ENCODE results near the gene DTX4.

The DTX4 gene

DNA sequence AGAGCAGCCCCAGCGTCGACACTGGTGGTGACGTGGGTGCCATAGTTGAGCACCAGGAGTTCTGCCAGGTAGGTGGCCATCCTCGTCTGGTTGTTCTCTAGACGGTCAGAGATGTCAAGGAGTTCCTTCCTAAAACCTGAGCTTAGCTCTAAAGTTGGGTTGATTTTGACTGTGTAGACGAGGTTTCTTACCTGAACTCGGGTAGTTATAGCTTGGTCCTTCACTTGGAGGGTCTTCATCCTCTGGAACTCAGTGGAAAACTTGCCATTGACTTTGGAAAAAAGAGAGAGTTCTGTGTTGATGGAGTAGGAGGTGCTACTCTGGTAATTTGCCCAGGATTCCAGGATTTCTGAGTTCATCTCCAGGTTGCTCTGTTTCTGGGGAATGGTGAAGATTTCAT, 40.3 kb downstream of the DTX4 start:
- Histone ChIP-seq H3K9ac (ENCODE audit: low read depth, low read length) (no peak overlapping the region), H3K9me3 (ENCODE audit: control insufficient read depth, insufficient read depth, low read length) (no peaks in the 10 kb centered on the region), H3K4me1 (ENCODE audit: insufficient read depth, low read length) (no peaks in the 10 kb centered on the region), H3K36me3 (ENCODE audit: insufficient read depth, low read length) (no peaks in the 10 kb centered on the region)

DNA sequence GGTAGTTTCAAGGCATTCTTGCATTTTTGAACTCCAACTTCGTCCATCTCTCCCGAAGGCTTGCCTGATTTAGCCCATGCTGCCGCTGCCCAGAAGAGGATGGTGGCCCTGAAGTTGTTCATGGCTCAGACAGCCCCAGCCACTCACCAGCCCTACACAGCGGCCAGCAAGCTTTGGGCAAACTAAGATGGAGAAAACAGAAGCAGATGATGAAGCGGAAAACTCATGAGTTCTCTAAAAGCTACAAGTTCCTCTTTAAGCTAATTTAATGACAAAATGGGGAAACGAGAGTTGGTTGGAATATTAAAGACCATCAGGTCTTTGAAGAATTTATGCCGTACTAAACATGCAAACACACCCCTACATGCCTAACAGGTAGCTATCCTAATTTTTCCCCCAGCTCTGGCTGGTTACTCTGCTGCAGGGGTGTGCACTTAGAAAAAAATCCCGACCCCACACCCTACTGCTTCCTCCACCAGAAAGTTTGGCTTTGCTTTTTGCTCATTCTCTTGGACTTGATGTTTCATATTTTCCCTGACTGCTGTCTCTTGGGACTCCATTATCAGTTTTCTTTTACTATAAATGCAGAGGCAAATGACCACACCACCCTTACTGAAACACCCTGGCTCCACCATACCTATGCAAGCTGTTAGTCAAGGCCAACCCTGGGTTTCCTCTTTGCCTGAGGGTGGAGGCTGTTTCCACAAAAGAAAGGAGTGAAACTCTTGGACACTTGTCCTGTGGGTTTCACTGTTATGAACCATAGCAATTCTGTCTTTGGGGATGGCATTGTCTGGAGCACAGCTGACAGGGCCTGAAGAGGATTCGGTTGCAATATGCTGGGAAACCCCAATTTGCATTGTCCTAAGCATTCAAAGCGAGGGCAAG, 41.1 kb downstream of the DTX4 start, which contains the start of gene MPEG1:
Gene MPEG1 (minus strand): TSS at position 184 of the 888 bp plus-strand sequence. CDS start 62 bp downstream, at position 122.
- Histone ChIP-seq H3K9me3 (ENCODE audit: control insufficient read depth, insufficient read depth, low read length) (no peaks in the 10 kb centered on the region), H3K36me3 (ENCODE audit: insufficient read depth, low read length) (no peaks in the 10 kb centered on the region), H3K9ac (ENCODE audit: low read depth, low read length) (no peak within 1 kb of the TSS), H3K4me1 (ENCODE audit: insufficient read depth, low read length) (no peaks in the 10 kb centered on the region)

DNA sequence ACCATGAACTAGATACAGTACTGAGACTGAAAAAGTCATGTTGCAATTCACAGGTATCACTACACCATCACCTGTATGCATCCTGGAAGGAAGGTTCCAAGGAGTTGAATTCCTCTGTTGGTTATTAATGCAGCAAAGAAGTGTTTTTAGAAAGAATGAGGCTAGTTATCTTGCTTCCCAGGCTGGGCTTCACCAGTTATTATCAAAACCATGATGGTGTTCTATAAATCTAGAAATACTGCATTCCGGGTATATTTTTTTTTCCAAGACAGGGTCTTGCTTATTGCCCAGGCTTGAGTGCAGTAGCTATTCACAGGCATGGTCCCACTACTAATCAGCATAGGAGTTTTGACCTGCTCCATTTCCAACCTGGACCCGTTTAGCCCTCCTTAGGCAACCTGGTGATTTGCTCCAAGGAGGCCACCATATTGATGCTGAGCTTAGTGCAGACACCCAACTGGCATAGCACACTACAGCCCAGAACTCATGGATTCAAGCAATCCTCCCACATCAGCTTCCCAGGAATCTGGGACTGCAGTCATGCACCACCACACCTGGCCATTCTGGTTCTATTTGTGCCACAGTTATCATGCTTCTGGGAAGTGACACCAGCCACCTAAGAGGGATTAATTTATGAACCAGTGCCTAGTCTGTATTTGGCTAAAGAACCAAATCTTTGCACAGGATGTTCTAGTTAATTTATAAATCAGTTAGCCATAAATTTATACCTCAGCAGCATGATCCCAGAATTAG, 42.4 kb downstream of the DTX4 start:
- Histone ChIP-seq H3K9ac (ENCODE audit: low read depth, low read length) (no peak overlapping the region), H3K36me3 (ENCODE audit: insufficient read depth, low read length) (no peaks in the 10 kb centered on the region), H3K4me1 (ENCODE audit: insufficient read depth, low read length) (no peaks in the 10 kb centered on the region), H3K9me3 (ENCODE audit: control insufficient read depth, insufficient read depth, low read length) (no peaks in the 10 kb centered on the region)

DNA sequence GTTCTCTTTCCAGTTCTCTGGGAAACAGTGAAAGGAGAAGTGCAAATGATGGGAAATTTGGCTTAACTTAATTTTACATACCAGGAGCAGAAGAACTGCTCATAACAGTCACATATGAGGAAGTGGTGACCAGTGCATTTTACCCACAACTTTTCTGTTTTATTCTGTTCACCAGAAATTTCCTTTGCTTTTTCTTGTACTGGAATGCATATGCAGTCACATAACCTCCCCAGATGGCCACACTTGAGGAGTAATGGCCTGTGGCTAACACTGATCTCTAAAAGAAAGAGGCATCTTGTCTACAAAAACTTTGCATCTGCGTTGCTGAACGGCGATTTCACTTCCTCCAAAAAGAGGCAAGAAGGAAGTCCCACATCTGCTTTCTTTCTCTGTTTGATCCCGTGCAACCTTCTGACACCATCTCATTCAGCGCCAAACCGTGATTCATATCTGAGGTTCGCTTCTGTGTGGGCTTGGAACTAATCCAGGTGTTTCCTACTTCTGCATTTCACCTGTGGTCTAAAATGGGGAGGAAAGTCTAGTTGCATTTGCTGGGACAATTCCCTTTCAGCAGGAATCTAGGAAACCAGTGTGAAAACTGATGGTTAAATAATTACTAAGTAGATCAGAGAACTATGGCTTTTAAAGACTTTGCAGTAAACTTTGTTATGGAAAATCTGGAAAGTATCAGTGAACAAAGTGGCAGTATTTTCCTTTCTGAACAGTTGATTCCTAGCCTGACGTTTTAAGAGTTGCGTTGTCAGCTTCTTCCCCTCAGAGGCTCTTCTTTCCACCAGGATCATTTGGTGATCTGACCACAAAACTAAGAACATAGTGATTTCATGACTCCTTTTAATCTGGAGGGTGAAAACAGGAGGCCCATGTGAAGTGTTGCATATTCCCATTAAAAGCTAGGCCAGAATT, 45.0 kb downstream of the DTX4 start:
- no peaks in the 10 kb centered on the region for H3K4me1 ChIP-seq (ENCODE audit: insufficient read depth, low read length)
- H3K9me3 ChIP-seq (ENCODE audit: control insufficient read depth, insufficient read depth, low read length): no peaks in the 10 kb centered on the region
- H3K9ac ChIP-seq (ENCODE audit: low read depth, low read length): no peak overlapping the region
- no peaks in the 10 kb centered on the region for H3K36me3 ChIP-seq (ENCODE audit: insufficient read depth, low read length)

DNA sequence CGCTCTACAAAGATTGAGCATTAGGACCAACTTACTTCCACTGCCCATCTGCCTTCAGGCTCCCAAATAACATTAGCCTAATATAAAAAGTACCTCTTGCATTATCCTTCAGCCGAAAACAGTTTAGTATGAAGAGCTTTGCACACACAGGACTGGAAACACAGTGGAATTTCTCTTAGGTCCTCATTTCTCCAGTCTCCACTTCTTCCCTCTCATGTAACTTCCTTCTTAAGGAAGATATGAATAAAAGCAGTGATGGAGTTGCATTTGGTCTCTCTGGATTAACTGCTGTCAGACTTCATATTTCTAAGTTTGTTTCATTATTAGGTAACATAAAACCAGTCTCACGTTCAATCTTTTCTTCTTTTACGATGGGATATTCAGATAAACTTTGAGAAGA, 46.4 kb downstream of the DTX4 start:
- H3K4me1 ChIP-seq (ENCODE audit: insufficient read depth, low read length): no peaks in the 10 kb centered on the region
- H3K9ac ChIP-seq (ENCODE audit: low read depth, low read length): no peak overlapping the region
- no peaks in the 10 kb centered on the region for H3K9me3 ChIP-seq (ENCODE audit: control insufficient read depth, insufficient read depth, low read length)
- no peaks in the 10 kb centered on the region for H3K36me3 ChIP-seq (ENCODE audit: insufficient read depth, low read length)

DNA sequence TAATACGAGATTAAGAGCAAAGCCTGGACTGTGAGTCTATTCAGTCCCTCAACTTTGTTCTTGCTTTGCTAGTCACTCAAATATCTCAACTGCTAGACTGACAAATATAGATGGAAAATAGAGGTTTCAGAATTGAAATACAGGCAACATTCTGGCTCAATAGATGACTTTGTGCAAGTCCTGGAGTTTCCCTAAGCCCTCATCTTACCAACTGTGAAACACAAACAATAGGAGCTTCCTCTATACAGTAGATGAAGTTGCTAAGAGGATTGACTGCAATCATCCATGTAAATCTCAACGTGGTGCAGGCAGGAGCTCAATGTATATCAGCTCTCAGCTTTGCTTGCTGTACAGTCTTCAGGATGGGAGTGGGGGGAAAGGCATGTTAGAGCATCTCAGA, 47.0 kb downstream of the DTX4 start:
- Histone ChIP-seq H3K9me3 (ENCODE audit: control insufficient read depth, insufficient read depth, low read length) (no peaks in the 10 kb centered on the region), H3K36me3 (ENCODE audit: insufficient read depth, low read length) (no peaks in the 10 kb centered on the region), H3K9ac (ENCODE audit: low read depth, low read length) (no peak overlapping the region), H3K4me1 (ENCODE audit: insufficient read depth, low read length) (no peaks in the 10 kb centered on the region)

DNA sequence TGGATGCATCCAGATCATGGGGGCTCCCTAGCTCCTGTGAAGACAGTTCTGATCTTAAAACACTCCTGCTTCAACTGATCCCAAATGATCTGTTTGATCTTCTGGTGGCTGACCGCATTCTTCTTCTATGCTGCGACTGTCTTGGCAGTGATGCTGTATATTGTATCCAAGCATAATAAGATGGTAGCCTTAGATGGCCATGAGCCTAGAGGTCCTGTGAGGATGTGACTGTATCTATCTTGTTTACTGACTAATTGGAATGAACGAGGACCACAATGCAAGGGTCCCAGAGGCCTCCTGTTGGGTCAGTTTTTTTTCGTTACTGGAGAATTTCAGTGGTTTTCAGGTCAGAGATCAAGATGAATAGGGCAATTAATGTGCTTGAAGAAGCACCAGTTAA, 47.9 kb downstream of the DTX4 start:
- no peaks in the 10 kb centered on the region for H3K4me1 ChIP-seq (ENCODE audit: insufficient read depth, low read length)
- H3K9ac ChIP-seq (ENCODE audit: low read depth, low read length): no peak overlapping the region
- H3K9me3 ChIP-seq (ENCODE audit: control insufficient read depth, insufficient read depth, low read length): no peaks in the 10 kb centered on the region
- H3K36me3 ChIP-seq (ENCODE audit: insufficient read depth, low read length): no peaks in the 10 kb centered on the region

DNA sequence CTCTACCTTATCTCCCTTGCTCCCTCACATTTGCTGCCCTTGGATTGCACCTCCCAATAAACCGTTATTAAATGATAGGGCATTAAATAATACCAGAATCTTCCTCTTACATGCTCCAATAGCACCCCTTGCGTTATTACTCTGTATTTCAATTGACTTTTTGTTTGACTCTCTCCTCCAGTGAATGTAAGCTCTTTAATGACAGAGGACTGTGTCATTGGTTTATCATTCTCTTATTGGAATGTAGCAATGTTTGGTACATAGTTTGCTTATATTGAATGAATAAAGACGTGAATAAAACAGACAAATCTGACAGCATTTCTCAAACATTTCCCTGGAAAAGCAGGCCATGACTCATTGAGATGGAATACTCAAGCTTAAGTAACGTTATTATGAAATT, 49.5 kb downstream of the DTX4 start:
- Histone ChIP-seq H3K36me3 (ENCODE audit: insufficient read depth, low read length) (no peaks in the 10 kb centered on the region), H3K9me3 (ENCODE audit: control insufficient read depth, insufficient read depth, low read length) (no peaks in the 10 kb centered on the region), H3K4me1 (ENCODE audit: insufficient read depth, low read length) (no peaks in the 10 kb centered on the region), H3K9ac (ENCODE audit: low read depth, low read length) (no peak overlapping the region)

- Histone ChIP-seq H3K9me3 (ENCODE audit: control insufficient read depth, insufficient read depth, low read length) (no peaks in the 10 kb centered on the region), H3K36me3 (ENCODE audit: insufficient read depth, low read length) (no peaks in the 10 kb centered on the region), H3K9ac (ENCODE audit: low read depth, low read length) (no peak overlapping the region), H3K4me1 (ENCODE audit: insufficient read depth, low read length) (no peaks in the 10 kb centered on the region)
These were observed 50.6 kb downstream of the DTX4 start for GRCh38 chr11:59222464-59223060.

DNA sequence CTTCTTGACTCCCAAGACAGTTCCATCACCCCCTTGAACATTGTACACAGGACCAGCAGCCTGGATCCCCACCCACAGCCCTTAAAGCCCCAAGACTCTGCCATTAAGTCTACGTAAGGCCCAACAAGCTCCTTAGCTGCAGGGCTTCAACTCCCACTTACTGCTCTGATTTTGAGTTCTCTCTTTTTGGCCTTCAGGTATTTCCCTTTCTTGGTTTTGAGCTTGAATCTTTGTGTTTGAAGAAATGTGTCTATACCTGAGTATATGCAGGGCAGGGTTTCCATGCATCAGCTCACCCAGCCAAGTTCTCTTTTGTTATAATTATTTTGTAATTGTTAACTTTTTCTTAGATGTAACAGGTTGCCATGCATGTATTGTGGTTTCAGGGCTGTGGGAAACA, 51.2 kb downstream of the DTX4 start:
- H3K9ac ChIP-seq (ENCODE audit: low read depth, low read length): no peak overlapping the region
- H3K36me3 ChIP-seq (ENCODE audit: insufficient read depth, low read length): no peaks in the 10 kb centered on the region
- no peaks in the 10 kb centered on the region for H3K9me3 ChIP-seq (ENCODE audit: control insufficient read depth, insufficient read depth, low read length)
- no peaks in the 10 kb centered on the region for H3K4me1 ChIP-seq (ENCODE audit: insufficient read depth, low read length)

DNA sequence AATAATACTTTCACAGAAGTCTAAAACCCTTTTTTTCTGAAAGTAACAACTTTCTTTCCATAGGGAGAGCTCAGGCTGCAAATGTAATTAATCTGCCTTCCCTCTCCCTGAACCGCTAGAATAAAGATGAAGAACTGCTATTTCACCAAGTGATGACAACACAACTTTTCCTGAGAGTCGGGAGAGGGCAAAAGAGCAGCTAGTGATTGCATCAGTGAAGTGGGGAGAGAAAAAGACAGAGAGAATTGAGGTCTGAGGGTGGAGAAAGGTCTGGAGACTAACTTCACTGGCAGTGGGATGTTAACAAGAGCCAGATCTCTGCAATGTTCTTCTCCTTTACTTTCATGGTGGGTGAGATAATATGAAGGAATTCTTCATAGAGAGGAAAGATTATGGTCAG, 51.7 kb downstream of the DTX4 start:
- Histone ChIP-seq H3K36me3 (ENCODE audit: insufficient read depth, low read length) (no peaks in the 10 kb centered on the region), H3K4me1 (ENCODE audit: insufficient read depth, low read length) (no peaks in the 10 kb centered on the region), H3K9ac (ENCODE audit: low read depth, low read length) (no peak overlapping the region), H3K9me3 (ENCODE audit: control insufficient read depth, insufficient read depth, low read length) (no peaks in the 10 kb centered on the region)

GRCh38 chr11:59224351-59224928, 52.5 kb downstream of the DTX4 start:
- Histone ChIP-seq H3K4me1 (ENCODE audit: insufficient read depth, low read length) (no peaks in the 10 kb centered on the region), H3K36me3 (ENCODE audit: insufficient read depth, low read length) (no peaks in the 10 kb centered on the region), H3K9ac (ENCODE audit: low read depth, low read length) (no peak overlapping the region), H3K9me3 (ENCODE audit: control insufficient read depth, insufficient read depth, low read length) (no peaks in the 10 kb centered on the region)

DNA sequence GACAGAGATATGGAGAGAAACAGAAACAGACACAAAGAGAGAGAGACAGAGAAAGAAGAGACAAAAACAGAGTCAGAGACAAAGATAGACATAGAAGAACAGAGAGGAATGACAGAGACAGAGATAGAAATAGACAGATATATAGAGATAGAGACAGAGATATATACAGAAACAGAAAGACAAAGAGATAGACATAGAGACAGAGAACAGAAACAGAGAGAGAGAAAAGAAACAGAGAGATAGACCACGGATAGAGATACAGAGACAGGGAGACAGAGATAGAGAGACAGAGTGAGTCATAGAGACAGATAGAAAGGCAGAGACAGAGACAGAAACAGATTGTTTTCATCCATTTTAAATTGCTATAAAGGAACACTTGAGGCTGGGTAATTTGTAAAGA, 53.1 kb downstream of the DTX4 start:
- Histone ChIP-seq H3K9me3 (ENCODE audit: control insufficient read depth, insufficient read depth, low read length) (no peaks in the 10 kb centered on the region), H3K4me1 (ENCODE audit: insufficient read depth, low read length) (no peaks in the 10 kb centered on the region), H3K36me3 (ENCODE audit: insufficient read depth, low read length) (no peaks in the 10 kb centered on the region), H3K9ac (ENCODE audit: low read depth, low read length) (no peak overlapping the region)

GRCh38 chr11:59226396-59226795, 54.5 kb downstream of the DTX4 start:
- H3K36me3 ChIP-seq (ENCODE audit: insufficient read depth, low read length): no peaks in the 10 kb centered on the region
- no peaks in the 10 kb centered on the region for H3K9me3 ChIP-seq (ENCODE audit: control insufficient read depth, insufficient read depth, low read length)
- H3K9ac ChIP-seq (ENCODE audit: low read depth, low read length): no peak overlapping the region
- H3K4me1 ChIP-seq (ENCODE audit: insufficient read depth, low read length): no peaks in the 10 kb centered on the region
